H1 (cell line): Measurements from ENCODE around the gene MYLK. TPM values are rescaled to one million over a fixed set of nuclear protein-coding genes. Genes with fewer than 3 reads are reported as not detected.

Experiments used
- CTCF ChIA-PET: fragments of 300-600 bp; sonication (Branson Sonifier 250); formaldehyde crosslinking; loops from one replicate; lab custom pipeline; 2021; ENCODE audit not compliant: partially characterized antibody; lab: Charles Lee
- POLR2A ChIA-PET: fragments of 300-600 bp; sonication (Branson Sonifier 250); formaldehyde crosslinking; loops from one replicate; lab custom pipeline; 2021; ENCODE audit warnings: inconsistent platforms; ENCODE audit not compliant: partially characterized antibody; lab: Charles Lee
- DNase-seq, 2 experiments: peaks; one replicate each; pipeline versions ENCODE4 v3.0.0 to v3.0.0-alpha.2; 2010 to 2022; ENCODE audit warnings: low spot score in 2 of 2, low read depth in 1 of 2, mixed read lengths in 1 of 2
- FAIRE-seq: peaks from 2 replicates; lab custom pipeline; 2011; peaks lifted over from hg19 to GRCh38; lab: Jason Lieb, UNC
- H2AFZ ChIP-seq: 2 replicates; pipeline ENCODE4 v1.8.1; 2012; ENCODE audit warnings: low read length, inconsistent platforms
- H2AK5ac ChIP-seq: 2 replicates; pipeline ENCODE4 v1.6.1; 2013; ENCODE audit warnings: low read depth, low read length
- H2BK120ac ChIP-seq: replicated peaks from 2 replicates; pipeline ENCODE3; 2013; ENCODE audit warnings: low read depth, low read length, inconsistent platforms
- H2BK12ac ChIP-seq: 2 replicates; pipeline ENCODE4 v1.6.1; 2013; ENCODE audit warnings: low read depth, low read length
- H2BK15ac ChIP-seq: 2 replicates; pipeline ENCODE4 v1.6.1; 2013; ENCODE audit warnings: low read length
- H2BK20ac ChIP-seq: 2 replicates; pipeline ENCODE4 v1.6.1; 2013; ENCODE audit warnings: low read length
- H2BK5ac ChIP-seq: 2 replicates; pipeline ENCODE4 v1.6.1; 2013; ENCODE audit warnings: low read depth, low read length
- H3K14ac ChIP-seq: 2 replicates; pipeline ENCODE4 v1.6.1; 2013; ENCODE audit warnings: inconsistent platforms; ENCODE audit not compliant: insufficient read length
- H3K18ac ChIP-seq: 2 replicates; pipeline ENCODE4 v1.6.1; 2013; ENCODE audit warnings: low read length; ENCODE audit errors: extremely low read depth
- H3K23ac ChIP-seq: 2 replicates; pipeline ENCODE4 v1.6.1; 2013; ENCODE audit warnings: inconsistent platforms; ENCODE audit not compliant: insufficient read length
- H3K23me2 ChIP-seq: 2 replicates; pipeline ENCODE4 v1.6.1; 2013; ENCODE audit warnings: low read depth, low read length
- H3K27ac ChIP-seq: 2 replicates; pipeline ENCODE4 v1.6.1; 2011; ENCODE audit warnings: low read depth, low read length, inconsistent platforms
- H3K27me3 ChIP-seq, 4 experiments: replicated peaks in 1 of 4; 1 replicate in 1 of 4; 2 replicates in 3 of 4; pipeline versions ENCODE4 v1.6.1 to v1.8.1; 2011 to 2013; ENCODE audit warnings: low read length in 3 of 4, mild to moderate bottlenecking in 3 of 4, inconsistent platforms in 2 of 4, mixed read lengths in 2 of 4, moderate library complexity in 1 of 4; ENCODE audit not compliant: control insufficient read depth in 3 of 4, insufficient read depth in 3 of 4; ENCODE audit errors: extremely low read depth in 1 of 4
- H3K36me3 ChIP-seq, 4 experiments: 2 replicates each; pipeline versions ENCODE4 v1.6.1 to v1.8.1; 2011 to 2013; ENCODE audit warnings: mild to moderate bottlenecking in 4 of 4, low read length in 3 of 4, moderate library complexity in 2 of 4, control low read depth in 1 of 4, inconsistent platforms in 1 of 4; ENCODE audit not compliant: insufficient read depth in 4 of 4, control insufficient read depth in 2 of 4
- H3K4ac ChIP-seq: replicated peaks from 2 replicates; pipeline ENCODE3; 2013; ENCODE audit warnings: low read length, low read depth, mixed read lengths, inconsistent platforms; ENCODE audit not compliant: insufficient read length
- H3K4me1 ChIP-seq, 4 experiments: replicated peaks in 1 of 4; 1 replicate in 1 of 4; 2 replicates in 3 of 4; pipeline versions ENCODE4 v1.6.1 to v1.8.1; 2011 to 2013; ENCODE audit warnings: low read length in 3 of 4, inconsistent platforms in 2 of 4, mixed read lengths in 1 of 4; ENCODE audit not compliant: insufficient read depth in 4 of 4, control insufficient read depth in 3 of 4
- H3K4me2 ChIP-seq, 2 experiments: 2 replicates each; pipeline versions ENCODE4 v1.6.1 to v1.8.1; 2011 to 2013; ENCODE audit warnings: low read depth in 2 of 2, low read length in 2 of 2, control low read depth in 1 of 2, inconsistent platforms in 1 of 2, mild to moderate bottlenecking in 1 of 2; ENCODE audit not compliant: insufficient read depth in 1 of 2
- H3K4me3 ChIP-seq, 4 experiments: fragments of 200-600, 300-600 bp in 1 of 4; sonication (generic), shearing (Covaris generic), sonication (Bioruptor Twin) in 1 of 4; 2 replicates each; pipeline versions ENCODE4 v1.5.1 to v1.8.1; 2011 to 2016; ENCODE audit warnings: low read length in 4 of 4, low read depth in 3 of 4, control low read depth in 2 of 4, inconsistent platforms in 2 of 4, mild to moderate bottlenecking in 2 of 4, mixed read lengths in 1 of 4, moderate library complexity in 1 of 4; ENCODE audit not compliant: insufficient read depth in 2 of 4; ENCODE audit errors: extremely low read depth in 1 of 4
- H3K56ac ChIP-seq: replicated peaks from 2 replicates; pipeline ENCODE3; 2013; ENCODE audit warnings: low read depth, mild to moderate bottlenecking, mixed read lengths, low read length, inconsistent platforms; ENCODE audit not compliant: insufficient read length
- H3K79me1 ChIP-seq: 2 replicates; pipeline ENCODE4 v1.6.1; 2013; ENCODE audit warnings: low read depth, low read length, control low read depth
- H3K79me2 ChIP-seq, 2 experiments: 2 replicates each; pipeline versions ENCODE4 v1.6.1 to v1.8.1; 2012 to 2013; ENCODE audit warnings: low read length in 2 of 2, mild to moderate bottlenecking in 2 of 2, inconsistent platforms in 1 of 2; ENCODE audit not compliant: insufficient read depth in 2 of 2, control insufficient read depth in 1 of 2
- H3K9ac ChIP-seq, 4 experiments: replicated peaks in 1 of 4; 1 replicate in 1 of 4; 2 replicates in 3 of 4; pipeline versions ENCODE4 v1.6.1 to v1.8.1; 2011 to 2013; ENCODE audit warnings: low read depth in 3 of 4, low read length in 3 of 4, control low read depth in 2 of 4, mild to moderate bottlenecking in 2 of 4, moderate library complexity in 2 of 4, inconsistent platforms in 1 of 4; ENCODE audit errors: extremely low read depth in 1 of 4
- H3K9me3 ChIP-seq, 2 experiments: 2 replicates each; pipeline versions ENCODE4 v1.6.1 to v1.8.1; 2012 to 2013; ENCODE audit warnings: mild to moderate bottlenecking in 2 of 2, moderate library complexity in 2 of 2, control low read depth in 1 of 2, inconsistent platforms in 1 of 2, low read depth in 1 of 2, low read length in 1 of 2, mixed read lengths in 1 of 2; ENCODE audit not compliant: insufficient read depth in 2 of 2
- H4K20me1 ChIP-seq, 2 experiments: replicated peaks in 1 of 2; 2 replicates each; pipeline versions ENCODE3 to v1.8.1; 2011 to 2013; ENCODE audit warnings: inconsistent platforms in 2 of 2, low read length in 2 of 2, mild to moderate bottlenecking in 1 of 2; ENCODE audit not compliant: insufficient read depth in 2 of 2, control insufficient read depth in 1 of 2
- H4K5ac ChIP-seq: 2 replicates; pipeline ENCODE4 v1.6.1; 2013; ENCODE audit warnings: low read length, low read depth, mixed read lengths, inconsistent platforms; ENCODE audit not compliant: insufficient read length
- H4K8ac ChIP-seq: 2 replicates; pipeline ENCODE4 v1.8.0; 2013; ENCODE audit warnings: mild to moderate bottlenecking, moderate library complexity, low read length, inconsistent platforms; ENCODE audit not compliant: insufficient read depth; ENCODE audit errors: extremely low read depth
- H4K91ac ChIP-seq: replicated peaks from 2 replicates; pipeline ENCODE3; 2013; ENCODE audit warnings: low read length, mixed read lengths, inconsistent platforms; ENCODE audit not compliant: insufficient read length
- ATF3 ChIP-seq: IDR thresholded peaks from 2 replicates; pipeline ENCODE4 v1.6.1; 2011; ENCODE audit warnings: low read depth, mild to moderate bottlenecking, low read length; ENCODE audit not compliant: insufficient read depth
- E2F6 ChIP-seq: IDR thresholded peaks from 2 replicates; pipeline ENCODE4 v1.6.1; 2012; ENCODE audit warnings: inconsistent platforms
- MAFK ChIP-seq: IDR thresholded peaks from 2 replicates; pipeline ENCODE4 v1.6.1; 2012; ENCODE audit warnings: low read depth, mild to moderate bottlenecking, improper control_type of control experiment, low read length
- NANOG ChIP-seq: IDR thresholded peaks from 2 replicates; pipeline ENCODE4 v1.6.1; 2011; ENCODE audit warnings: low read length, low read depth, mild to moderate bottlenecking, inconsistent platforms; ENCODE audit not compliant: insufficient read depth, poor library complexity, severe bottlenecking
- TAF1 ChIP-seq: IDR thresholded peaks from 2 replicates; pipeline ENCODE4 v1.6.1; 2011; ENCODE audit warnings: mild to moderate bottlenecking, low read depth, low read length
- WGBS, 2 experiments: shearing (Covaris generic) in 1 of 2; methylation state at CpG; one replicate each; pipeline versions ENCODE4 v1.1.6 to v1.1.7; 2013 to 2015; ENCODE audit warnings: low lambda C conversion rate in 2 of 2, mixed read lengths in 2 of 2, inconsistent platforms in 1 of 2, low coverage in 1 of 2, missing lambda C conversion rate in 1 of 2; ENCODE audit not compliant: insufficient replicate concordance in 2 of 2, insufficient coverage in 1 of 2, insufficient read length in 1 of 2; ENCODE audit errors: extremely low coverage in 1 of 2, missing lambda C conversion rate in 1 of 2; 5-methylcytosine and 5-hydroxymethylcytosine counted together
- polyA plus RNA-seq, 7 experiments: library from polyadenylated mRNA; depleted of rRNA in 3 of 7; stranded (reverse) in 5 of 7; unstranded in 2 of 7; fragments of >200 nt in 5 of 7; fragments of 200-250 nt in 2 of 7; gene quantifications; 1 replicate in 5 of 7; 2 replicates in 1 of 7; 4 replicates in 1 of 7; pipeline versions ENCODE4 v1.2.1 to v1.2.3, GENCODE V29; 2011 to 2013; ENCODE audit warnings: missing spikeins in 2 of 7, mixed read lengths in 2 of 7
- total RNA-seq: library from RNA; stranded (reverse); fragmentation: NEBNext Ultra II Directional; extraction: Animal tissue kit (Norgen Biotek cat#: 25700); gene quantifications from 2 replicates; pipeline ENCODE4 v1.2.1, GENCODE V29; 2021

Gene MYLK
- total and polyA plus RNA-seq, 2 of the 8 experiments (the other 6 are each of a cell fraction or from before 2014, with no cell fraction given): 11.6 to 21.3 TPM

GRCh38 chr3:123769356-123769743, 114.8 kb downstream of the MYLK start:
- H3K4me2 ChIP-seq: no peak overlapping the region
- TF ChIP-seq E2F6 (no peak), ATF3 (no peak), TAF1 (no peak), MAFK (no peak), NANOG (no peak)
- TF ChIP-seq, all 59 proteins: peak for 0
- Histone ChIP-seq H3K14ac (no peak overlapping the region), H2BK15ac (no peak overlapping the region), H3K4me3 (no peak overlapping the region), H3K36me3 (no peaks in the 10 kb centered on the region), H3K79me2 (no peaks in the 10 kb centered on the region), H3K79me1 (peaks cover 2% of the 10 kb centered on the region; the same call in 1 of the 2 replicates), H2AFZ (no peak overlapping the region), H3K27ac (no peak overlapping the region), H2BK120ac (no peak overlapping the region), H3K56ac (no peak overlapping the region), H3K4me1 (peaks cover 0 to 12% (median 1%) of the 10 kb centered on the region in 4 experiments; a peak in 3 of 7 replicates), H3K23ac (no peak overlapping the region), H2BK5ac (no peak overlapping the region), H4K91ac (no peak overlapping the region), H3K23me2 (0 out of 2 replicates have a peak, but pooled peaks cover 2% of the 10 kb centered on the region), H3K4ac (no peak overlapping the region), H2BK20ac (no peak overlapping the region), H3K27me3 (no peaks in the 10 kb centered on the region; a peak in 1 of 7 replicates), H2BK12ac (no peak overlapping the region), H3K18ac (no peak overlapping the region), H4K5ac (no peak overlapping the region), H2AK5ac (no peak overlapping the region), H3K9ac (peak overlapping the region in 1 of 4 experiments; percentile 53; a peak in 1 of 7 replicates), H3K9me3 (no peaks in the 10 kb centered on the region), H4K20me1 (no peaks in the 10 kb centered on the region), H4K8ac (no peak overlapping the region)
- DNase-seq: peak in 1 of 2 experiments; percentile 11
- 95% methylated on average over 3 of the region's 3 CpGs; no CpG with 5 or more reads in 1 of the 2 experiments for WGBS, 2 experiments
- POLR2A ChIA-PET: no interaction called here
- FAIRE-seq: no peak
- CTCF ChIA-PET: no interaction called here
